ENCODE results near the gene SPPL2A. TPM values are rescaled to one million over a fixed set of nuclear protein-coding genes. Genes with fewer than 3 reads are reported as not detected.

SPPL2A gene
- total RNA-seq, 1 experiment from 2014 or later, result 61.0 TPM

- TF ChIP-seq REST (IDR thresholded peaks at IDR 0.05; ENCODE audit: low read depth) (no peak), CEBPB (IDR thresholded peaks at IDR 0.05; ENCODE audit: low read depth) (no peak)
These were observed 95.9 kb downstream of the SPPL2A start (continued) for GRCh38 chr15:50669611-50670010.

GRCh38 chr15:50665938-50666337 lies 99.6 kb downstream of the SPPL2A start:
- Histone ChIP-seq H3K9me3 (ENCODE audit: control insufficient read depth in 1 of 2, insufficient read depth in 1 of 2, low read depth in 1 of 2, low read length in 2 of 2) (no peaks in the 10 kb centered on the region), H3K36me3 (ENCODE audit: control insufficient read depth in 1 of 2, insufficient read depth in 2 of 2, low read length in 2 of 2) (peaks cover 0 to 6% of the 10 kb centered on the region in 2 experiments; a peak in 1 of 4 replicates), H3K9me2 (ENCODE audit: insufficient read depth) (no peaks in the 10 kb centered on the region), H3K9ac (ENCODE audit: low read length) (no peak overlapping the region), H4K20me1 (ENCODE audit: insufficient read depth) (no peaks in the 10 kb centered on the region), H2AFZ (ENCODE audit: low read depth, low read length, poor library complexity, severe bottlenecking) (no peak overlapping the region), H3K4me1 (ENCODE audit: control insufficient read depth in 1 of 2, insufficient read depth in 2 of 2, low read length in 2 of 2) (no peaks in the 10 kb centered on the region), H3K27ac (ENCODE audit: low read depth, low read length) (no peak overlapping the region), H3K4me3 (replicated peaks in 1 of 2; ENCODE audit: low read depth in 1 of 2, low read length in 2 of 2) (no peak overlapping the region), H3K4me2 (ENCODE audit: low read length) (no peak overlapping the region), H3K79me2 (ENCODE audit: insufficient read depth, low read length) (peaks cover 80% of the 10 kb centered on the region), H3K27me3 (ENCODE audit: insufficient read depth, low read length) (no peaks in the 10 kb centered on the region)
- POLR2A ChIA-PET, result no interaction called here
- CTCF ChIA-PET, result no interaction called here
- no TSS peak for BruUV-seq (replicated peaks)
- ATAC-seq (no peak), DNase-seq (ENCODE audit: low read depth, low spot score) (no peak)
- intact Hi-C loops (cut with micrococcal nuclease), result no loop called here
- RAD21 ChIA-PET (ENCODE audit: low non-redundant PET in 1 of 2, low total read pairs in 2 of 2, uncharacterized antibody in 2 of 2, unreplicated experiment in 2 of 2), result no interaction called here
- TF ChIP-seq JUND (IDR thresholded peaks at IDR 0.05) (no peak), FOSL1 (IDR thresholded peaks at IDR 0.05; ENCODE audit: low read depth) (no peak), RAD21 (IDR thresholded peaks at IDR 0.05; ENCODE audit: low read depth) (no peak), ZBTB33 (IDR thresholded peaks at IDR 0.05; ENCODE audit: extremely low read depth, insufficient replicate concordance, low read length) (no peak), CBX3 (IDR thresholded peaks at IDR 0.05; ENCODE audit: low read depth) (no peak), ELF1 (IDR thresholded peaks at IDR 0.05; ENCODE audit: borderline replicate concordance, low read depth) (no peak), ZNF274 (IDR thresholded peaks at IDR 0.05; ENCODE audit: low read depth, low read length) (no peak), EZH2phosphoT487 (IDR thresholded peaks at IDR 0.05; ENCODE audit: borderline replicate concordance) (no peak), EGR1 (IDR thresholded peaks at IDR 0.05; ENCODE audit: low read depth) (no peak), SRF (IDR thresholded peaks at IDR 0.05; ENCODE audit: low read depth) (no peak), TCF7L2 (IDR thresholded peaks at IDR 0.05; ENCODE audit: borderline replicate concordance, extremely low read depth, insufficient read depth, insufficient read length) (no peak), REST (IDR thresholded peaks at IDR 0.05; ENCODE audit: low read depth) (no peak), ZFX (IDR thresholded peaks at IDR 0.05) (no peak), EZH2 (IDR thresholded peaks at IDR 0.05) (no peak), POLR2AphosphoS5 (IDR thresholded peaks at IDR 0.05; ENCODE audit: low read depth, low read length) (no peak), POLR2A (IDR thresholded peaks at IDR 0.05; ENCODE audit: borderline replicate concordance, extremely low read depth, insufficient read depth, insufficient read length) (no peak), MAX (IDR thresholded peaks at IDR 0.05) (no peak), SIN3A (IDR thresholded peaks at IDR 0.05; ENCODE audit: low read depth) (no peak)

Data from HCT116 (cell line).